OCI-LY7 (cell line): ENCODE measurements around the gene FA2H. TPM values are rescaled to one million over a fixed set of nuclear protein-coding genes. Genes with fewer than 3 reads are reported as not detected.

Experiments used
- BruUV-seq: library from RNA; stranded (reverse); fragments of 400-500 nt; replicated peaks from 2 replicates; lab custom pipeline; 2021; lab: Mats Ljungman, UMichigan
- CTCF ChIA-PET: fragments of 300-600 bp; sonication (Branson Sonifier 250); formaldehyde crosslinking; loops from one replicate; lab custom pipeline; 2022; ENCODE audit warnings: antibody characterized with exemption; ENCODE audit not compliant: unreplicated experiment; lab: Charles Lee
- POLR2A ChIA-PET: fragments of 300-600 bp; sonication (Branson Sonifier 250); formaldehyde crosslinking; loops from one replicate; lab custom pipeline; 2022; ENCODE audit warnings: antibody characterized with exemption; lab: Charles Lee
- DNase-seq: peaks from one replicate; pipeline ENCODE4 v3.0.0-alpha.2; 2015; ENCODE audit warnings: low spot score
- H2AFZ ChIP-seq: fragments of 200-600 bp; sonication (generic), shearing (Covaris generic); 2 replicates; pipeline ENCODE4 v1.6.1; 2014; ENCODE audit warnings: mild to moderate bottlenecking, antibody characterized with exemption, low read length, moderate library complexity
- H3K27ac ChIP-seq: fragments of 200-600 bp; sonication (generic); 2 replicates; pipeline ENCODE4 v1.5.1; 2014; ENCODE audit warnings: mixed run types, low read depth, mild to moderate bottlenecking, moderate library complexity, low read length, inconsistent platforms; ENCODE audit not compliant: poor library complexity, severe bottlenecking
- H3K36me3 ChIP-seq: fragments of 200-600 bp; sonication (generic); 2 replicates; pipeline ENCODE4 v1.6.1; 2014; ENCODE audit warnings: mild to moderate bottlenecking, antibody characterized with exemption, low read length, moderate library complexity, mixed read lengths; ENCODE audit not compliant: insufficient read depth
- H3K4me1 ChIP-seq: fragments of 200-600 bp; sonication (generic); 2 replicates; pipeline ENCODE4 v1.5.1; 2014; ENCODE audit warnings: mild to moderate bottlenecking, low read length; ENCODE audit not compliant: insufficient read depth, poor library complexity, severe bottlenecking
- H3K4me2 ChIP-seq: fragments of 200-600 bp; sonication (generic); 2 replicates; pipeline ENCODE4 v1.6.1; 2014; ENCODE audit warnings: mild to moderate bottlenecking, low read length
- H3K4me3 ChIP-seq: fragments of 200-600 bp; sonication (generic); 2 replicates; pipeline ENCODE4 v1.5.1; 2014; ENCODE audit warnings: mild to moderate bottlenecking, low read depth, low read length; ENCODE audit not compliant: poor library complexity, severe bottlenecking
- H3K79me2 ChIP-seq: fragments of 200-600 bp; sonication (generic); 2 replicates; pipeline ENCODE4 v1.6.1; 2016; ENCODE audit warnings: low read depth, mild to moderate bottlenecking, low read length, moderate library complexity, mixed read lengths; ENCODE audit not compliant: insufficient read depth
- H3K9me2 ChIP-seq: fragments of 200-600 bp; sonication (generic); 2 replicates; pipeline ENCODE4 v1.6.1; 2016; ENCODE audit warnings: mild to moderate bottlenecking, low read length, mixed read lengths; ENCODE audit not compliant: insufficient read depth
- H3K9me3 ChIP-seq: fragments of 200-600 bp; sonication (generic); 2 replicates; pipeline ENCODE4 v1.6.1; 2014; ENCODE audit warnings: mild to moderate bottlenecking, mixed run types, low read length, mixed read lengths
- H4K20me1 ChIP-seq: fragments of 200-600 bp; sonication (generic); 2 replicates; pipeline ENCODE4 v1.6.1; 2014; ENCODE audit warnings: mild to moderate bottlenecking, antibody characterized with exemption, low read length, moderate library complexity, mixed read lengths; ENCODE audit not compliant: insufficient read depth
- EZH2phosphoT487 ChIP-seq: fragments of 200-600 bp; sonication (generic); IDR thresholded peaks from 2 replicates; pipeline ENCODE4 v1.6.1; 2018; ENCODE audit warnings: low read depth, borderline replicate concordance, mild to moderate bottlenecking, mixed run types, antibody characterized with exemption, low read length, moderate library complexity, mixed read lengths
- intact Hi-C: fragments of 100-400 bp; cut with micrococcal nuclease; formaldehyde crosslinking; loops from one replicate; pipeline ENCODE4 v1.10.0; 2022; ENCODE audit not compliant: unreplicated experiment
- total RNA-seq, 2 experiments: library from RNA; depleted of rRNA in 1 of 2; stranded (reverse); fragments of >200 nt in 1 of 2; shearing (Covaris generic) in 1 of 2; gene quantifications; 2 replicates each; pipeline ENCODE4 v1.2.3, GENCODE V29; 2014 to 2022
- TF ChIP-seq, protein P1 (sequence below): fragments of 200-600 bp; sonication (generic); conservative IDR thresholded peaks from 2 replicates; pipeline ENCODE4 v1.5.1; 2014; ENCODE audit warnings: mild to moderate bottlenecking, antibody characterized with exemption, low read length, moderate library complexity, mixed read lengths

Gene FA2H
- total RNA-seq, 2 experiments from 2014 or later, result 0.73 to 4.7 TPM

- Histone ChIP-seq H3K4me2 (no peak overlapping the region), H4K20me1 (no peaks in the 10 kb centered on the region), H3K4me1 (no peaks in the 10 kb centered on the region), H3K27ac (no peak overlapping the region), H3K9me2 (no peaks in the 10 kb centered on the region), H3K79me2 (no peaks in the 10 kb centered on the region), H3K36me3 (no peaks in the 10 kb centered on the region), H3K9me3 (peaks cover 2% of the 10 kb centered on the region; the same call in 1 of the 2 replicates), H2AFZ (no peak overlapping the region), H3K4me3 (no peak overlapping the region)
- CTCF ChIA-PET, result no interaction called here
- TF ChIP-seq EZH2phosphoT487, result no peak
- TF ChIP-seq, protein P1, sequence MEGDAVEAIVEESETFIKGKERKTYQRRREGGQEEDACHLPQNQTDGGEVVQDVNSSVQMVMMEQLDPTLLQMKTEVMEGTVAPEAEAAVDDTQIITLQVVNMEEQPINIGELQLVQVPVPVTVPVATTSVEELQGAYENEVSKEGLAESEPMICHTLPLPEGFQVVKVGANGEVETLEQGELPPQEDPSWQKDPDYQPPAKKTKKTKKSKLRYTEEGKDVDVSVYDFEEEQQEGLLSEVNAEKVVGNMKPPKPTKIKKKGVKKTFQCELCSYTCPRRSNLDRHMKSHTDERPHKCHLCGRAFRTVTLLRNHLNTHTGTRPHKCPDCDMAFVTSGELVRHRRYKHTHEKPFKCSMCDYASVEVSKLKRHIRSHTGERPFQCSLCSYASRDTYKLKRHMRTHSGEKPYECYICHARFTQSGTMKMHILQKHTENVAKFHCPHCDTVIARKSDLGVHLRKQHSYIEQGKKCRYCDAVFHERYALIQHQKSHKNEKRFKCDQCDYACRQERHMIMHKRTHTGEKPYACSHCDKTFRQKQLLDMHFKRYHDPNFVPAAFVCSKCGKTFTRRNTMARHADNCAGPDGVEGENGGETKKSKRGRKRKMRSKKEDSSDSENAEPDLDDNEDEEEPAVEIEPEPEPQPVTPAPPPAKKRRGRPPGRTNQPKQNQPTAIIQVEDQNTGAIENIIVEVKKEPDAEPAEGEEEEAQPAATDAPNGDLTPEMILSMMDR, result no peak
- DNase-seq, result no peak
- no TSS peak for BruUV-seq
- intact Hi-C loops, result no loop called here
- POLR2A ChIA-PET, result no interaction called here
Measured at GRCh38 chr16:74721716-74722115, 52.9 kb downstream of the FA2H start.

- POLR2A ChIA-PET, result interaction anchor here (0.6 kb wide), 1 partner anchor 54 kb away, joined by 4 read pairs; the partner anchor contains the start of gene RFWD3
- H3K27ac ChIP-seq, result no peak overlapping the region
- H3K79me2 ChIP-seq, result no peaks in the 10 kb centered on the region
- no peaks in the 10 kb centered on the region for H3K36me3 ChIP-seq
- no peak overlapping the region for H3K4me3 ChIP-seq
- intact Hi-C loops, result no loop called here
- TF ChIP-seq EZH2phosphoT487, result no peak
- TF ChIP-seq, protein P1, result no peak
- CTCF ChIA-PET, result interaction anchor here (1.0 kb wide), 1 partner anchor 10 kb away, joined by 3 read pairs; no protein-coding TSS in a partner anchor
- H4K20me1 ChIP-seq, result no peaks in the 10 kb centered on the region
- H3K9me2 ChIP-seq, result no peaks in the 10 kb centered on the region
- no TSS peak for BruUV-seq
- H3K4me2 ChIP-seq, result no peak overlapping the region
- H3K9me3 ChIP-seq, result no peaks in the 10 kb centered on the region
- DNase-seq, result no peak
- H2AFZ ChIP-seq, result no peak overlapping the region
- no peaks in the 10 kb centered on the region for H3K4me1 ChIP-seq
Measured at GRCh38 chr16:74720579-74720978, 54.0 kb downstream of the FA2H start.

DNA sequence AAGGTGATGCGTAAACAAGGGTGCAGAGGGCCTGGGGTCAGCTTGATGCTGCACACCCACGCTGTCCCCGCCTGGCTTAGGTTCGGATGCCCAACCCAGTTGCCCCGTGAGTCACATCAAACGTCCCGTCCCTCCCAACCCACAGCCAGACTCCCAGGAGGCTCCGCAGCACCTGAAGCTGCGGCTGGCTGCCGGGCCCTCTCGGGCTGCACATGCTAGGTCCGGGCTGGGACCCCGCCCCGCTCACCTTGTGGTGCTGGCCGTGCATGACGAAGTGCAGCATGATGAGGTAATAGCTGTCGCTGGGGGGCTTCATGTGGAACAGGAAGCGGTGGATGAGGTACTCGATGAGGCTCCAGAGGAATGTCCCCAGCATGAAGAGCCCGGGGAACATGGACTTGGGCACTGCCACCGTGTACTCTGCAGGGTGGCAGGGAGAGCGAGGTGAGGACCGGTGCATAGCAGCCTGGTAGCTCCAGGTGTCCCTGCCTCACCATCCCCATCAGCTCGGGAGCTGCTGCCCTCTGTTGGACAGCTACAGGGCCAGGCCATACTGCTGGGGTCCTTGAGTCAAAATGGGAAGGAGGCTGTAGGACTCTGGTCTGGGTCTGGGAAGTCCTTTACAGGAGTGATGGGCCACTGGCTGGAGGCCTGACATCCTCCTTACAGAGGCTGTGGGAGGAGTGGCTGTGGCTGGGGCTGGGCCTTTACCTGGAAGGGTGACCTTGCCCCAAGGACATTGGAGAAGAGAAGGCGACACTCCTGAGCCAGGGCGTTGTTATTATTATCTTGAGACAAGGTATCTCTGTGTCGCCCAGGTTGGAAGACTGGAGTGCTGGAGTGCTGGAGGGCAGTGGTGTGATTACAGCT lies 55.6 kb downstream of the FA2H start:
- no peaks in the 10 kb centered on the region for H3K9me3 ChIP-seq
- TF ChIP-seq, protein P1, result 0 out of 2 replicates have a peak, but pooled peaks have one; percentile 24
- TF ChIP-seq EZH2phosphoT487, result no peak
- ChIA-PET POLR2A (interaction anchor here (0.5 kb wide), 1 partner anchor 146 kb away, joined by 3 read pairs; no protein-coding TSS in a partner anchor), CTCF (no interaction called here)
- H3K9me2 ChIP-seq, result no peaks in the 10 kb centered on the region
- H4K20me1 ChIP-seq, result no peaks in the 10 kb centered on the region
- intact Hi-C loops, result no loop called here
- BruUV-seq, result no TSS peak
- H3K79me2 ChIP-seq, result no peaks in the 10 kb centered on the region
- H3K27ac ChIP-seq, result no peak overlapping the region
- H3K4me2 ChIP-seq, result no peak overlapping the region
- H3K36me3 ChIP-seq, result no peaks in the 10 kb centered on the region
- no peak overlapping the region for H2AFZ ChIP-seq
- DNase-seq, result no peak
- no peaks in the 10 kb centered on the region for H3K4me1 ChIP-seq
- H3K4me3 ChIP-seq, result no peak overlapping the region
